Sigmoid colon (tissue), 7 donors: ENCODE data around the gene SIM2. TPM values are rescaled to one million over a fixed set of nuclear protein-coding genes. Genes with fewer than 3 reads are reported as not detected.
A peak's percentile ranks its signal among the peaks of the same experiment; 100 is the strongest.

Source experiments
- DNase-seq: peaks from one replicate; pipeline ENCODE4 v3.0.0-alpha.2; 2019
- H3K27ac ChIP-seq, 4 donors: fragments of 200-600 bp; sonication (generic); one replicate each; pipeline ENCODE4 v1.5.1; 2016 to 2019; ENCODE audit warnings: mild to moderate bottlenecking in 1 of 4
- H3K27me3 ChIP-seq, 3 donors: fragments of 200-600 bp; sonication (generic); one replicate each; pipeline ENCODE4 v1.5.1; 2019; ENCODE audit warnings: mild to moderate bottlenecking in 1 of 3
- H3K36me3 ChIP-seq, 4 donors: fragments of 200-600 bp; sonication (generic); one replicate each; pipeline ENCODE4 v1.5.1; 2016 to 2019
- H3K4me1 ChIP-seq, 4 donors: fragments of 200-600 bp; sonication (generic); one replicate each; pipeline ENCODE4 v1.5.1; 2017 to 2019
- H3K4me3 ChIP-seq, 4 donors: fragments of 200-600 bp; sonication (generic); one replicate each; pipeline ENCODE4 v1.5.1; 2017 to 2019; ENCODE audit warnings: mild to moderate bottlenecking in 2 of 4, moderate library complexity in 1 of 4
- H3K9me3 ChIP-seq, 4 donors: fragments of 200-600 bp in 3 of 4; sonication (generic) in 3 of 4; one replicate each; pipeline versions ENCODE4 v1.5.1 to v1.6.1; 2013 to 2019
- CTCF ChIP-seq, 4 experiments: fragments of 450-650 bp in 3 of 4; fragments of 200-600 bp in 1 of 4; IDR thresholded peaks; one replicate each; pipeline ENCODE4 v1.5.1; 2016 to 2019; ENCODE audit warnings: antibody characterized with exemption in 4 of 4, mild to moderate bottlenecking in 3 of 4, moderate library complexity in 2 of 4
- EP300 ChIP-seq, 4 donors: sonication (generic); formaldehyde crosslinking; IDR thresholded peaks; one replicate each; pipeline ENCODE4 v1.6.1; 2017; ENCODE audit warnings: antibody characterized with exemption in 4 of 4
- POLR2A ChIP-seq, 2 donors: fragments of 450-650 bp; IDR thresholded peaks; one replicate each; pipeline ENCODE4 v1.6.1; 2016; ENCODE audit warnings: antibody characterized with exemption in 2 of 2, mild to moderate bottlenecking in 2 of 2, moderate library complexity in 2 of 2
- POLR2AphosphoS5 ChIP-seq, 4 donors: sonication (generic); formaldehyde crosslinking; IDR thresholded peaks; one replicate each; pipeline ENCODE4 v1.6.1; 2017; ENCODE audit warnings: antibody characterized with exemption in 4 of 4
- WGBS, 2 donors: extraction: QIAGEN DNeasy Blood & Tissue Kit; methylation state at CpG; one replicate each; pipeline ENCODE4 v1.1.7; 2013; 5-methylcytosine and 5-hydroxymethylcytosine counted together
- intact Hi-C: fragments of 100-400 bp; cut with DNase I; formaldehyde crosslinking; loops from one replicate; pipeline ENCODE4 v1.15.1; 2023
- polyA plus RNA-seq, 3 donors: library from polyadenylated mRNA; stranded (reverse); fragments of 200-250 nt; gene quantifications; one replicate each; pipeline ENCODE4 v1.2.3, GENCODE V29; 2013
- total RNA-seq, 4 donors: library from RNA; depleted of rRNA; stranded (reverse); fragments of >200 nt; gene quantifications; one replicate each; pipeline ENCODE4 v1.1.0, GENCODE V29; 2016
- donor health status: healthy with polysubstance abuse.
- donor health status: Bipolar disorder and iron deficiency.
- donor health status: healthy.

Gene SIM2
- total and polyA plus RNA-seq, 7 donors, result 0.01 to 0.60 TPM; not detected in 5

- no peaks in the 10 kb centered on the region for H3K9me3 ChIP-seq
- no peaks in the 10 kb centered on the region for H3K36me3 ChIP-seq
- no peak overlapping the region for H3K27ac ChIP-seq
- intact Hi-C loops, result no loop called here
- 9% methylated on average over 62 of the region's 62 CpGs for WGBS, 2 donors
- TF ChIP-seq POLR2AphosphoS5 (IDR thresholded peaks at IDR 0.05) (no peak), POLR2A (IDR thresholded peaks at IDR 0.05) (no peak), CTCF (IDR thresholded peaks at IDR 0.05) (no peak), EP300 (IDR thresholded peaks at IDR 0.05) (no peak)
- H3K27me3 ChIP-seq, result peaks cover 12 to 50% (median 20%) of the 10 kb centered on the region in 3 donors
- no peak for DNase-seq
- peak overlapping the region in 3 of 4 donors; percentile 21 to 47 (median 43) for H3K4me3 ChIP-seq
- peaks cover 0 to 12% (median 10%) of the 10 kb centered on the region in 4 donors for H3K4me1 ChIP-seq
Measured at GRCh38 chr21:36747041-36747814, 48.3 kb downstream of the SIM2 start.

- no peak for TF ChIP-seq EP300 (IDR thresholded peaks at IDR 0.05)
- TF ChIP-seq POLR2AphosphoS5 (IDR thresholded peaks at IDR 0.05), result no peak
- TF ChIP-seq CTCF (IDR thresholded peaks at IDR 0.05), result no peak
- no peak for TF ChIP-seq POLR2A (IDR thresholded peaks at IDR 0.05)
- Histone ChIP-seq H3K27ac (no peak overlapping the region), H3K4me3 (peak overlapping the region in 3 of 4 donors; percentile 30 to 47 (median 40)), H3K36me3 (no peaks in the 10 kb centered on the region), H3K27me3 (peaks cover 12 to 50% (median 20%) of the 10 kb centered on the region in 3 donors), H3K4me1 (peaks cover 0 to 12% (median 10%) of the 10 kb centered on the region in 4 donors), H3K9me3 (no peaks in the 10 kb centered on the region)
- 1 to 3% methylated on average over 80 of the region's 80 CpGs for WGBS, 2 donors
- no peak for DNase-seq
- intact Hi-C loops, result no loop called here
Measured at GRCh38 chr21:36747815-36748383, 49.0 kb downstream of the SIM2 start.

- intact Hi-C loops, result no loop called here
- TF ChIP-seq POLR2AphosphoS5 (IDR thresholded peaks at IDR 0.05) (no peak), CTCF (IDR thresholded peaks at IDR 0.05) (no peak), POLR2A (IDR thresholded peaks at IDR 0.05) (no peak), EP300 (IDR thresholded peaks at IDR 0.05) (no peak)
Measured at GRCh38 chr21:36749935-36750575, 51.1 kb downstream of the SIM2 start.

DNA sequence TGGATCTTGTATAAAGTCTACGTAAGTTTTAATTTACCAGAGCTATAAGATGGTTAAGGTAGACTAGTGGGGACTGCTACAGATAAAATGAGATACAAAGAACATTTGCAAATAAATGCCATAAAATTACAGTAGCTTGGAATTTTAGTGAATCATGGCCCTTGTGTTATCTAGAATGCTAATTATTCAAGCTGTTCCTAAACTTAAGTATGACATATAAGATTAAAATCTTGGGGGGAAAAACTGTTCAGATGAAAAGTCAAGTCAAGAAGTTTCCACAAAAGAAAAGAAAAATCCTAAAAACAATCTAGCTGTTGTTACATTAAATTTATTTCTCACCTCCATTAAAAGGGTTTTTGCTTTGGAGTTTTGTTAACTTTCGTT is 51.7 kb downstream of the SIM2 start:
- Histone ChIP-seq H3K9me3 (no peaks in the 10 kb centered on the region), H3K27ac (peak overlapping the region in 1 of 4 donors; percentile 9)
- TF ChIP-seq EP300 (IDR thresholded peaks at IDR 0.05), result no peak

More at GRCh38 chr21:36749935-36750575, 51.1 kb downstream of the SIM2 start:
- Histone ChIP-seq H3K4me3 (no peak overlapping the region), H3K36me3 (peaks cover 0 to 8% (median 0%) of the 10 kb centered on the region in 4 donors), H3K9me3 (no peaks in the 10 kb centered on the region), H3K27me3 (peaks cover 12 to 35% (median 20%) of the 10 kb centered on the region in 3 donors), H3K4me1 (peaks cover 0 to 12% (median 10%) of the 10 kb centered on the region in 4 donors), H3K27ac (peak overlapping the region in 1 of 4 donors; percentile 9)
- WGBS, 2 donors, result 84 to 87% methylated on average over 14 of the region's 14 CpGs
- no peak for DNase-seq

DNA sequence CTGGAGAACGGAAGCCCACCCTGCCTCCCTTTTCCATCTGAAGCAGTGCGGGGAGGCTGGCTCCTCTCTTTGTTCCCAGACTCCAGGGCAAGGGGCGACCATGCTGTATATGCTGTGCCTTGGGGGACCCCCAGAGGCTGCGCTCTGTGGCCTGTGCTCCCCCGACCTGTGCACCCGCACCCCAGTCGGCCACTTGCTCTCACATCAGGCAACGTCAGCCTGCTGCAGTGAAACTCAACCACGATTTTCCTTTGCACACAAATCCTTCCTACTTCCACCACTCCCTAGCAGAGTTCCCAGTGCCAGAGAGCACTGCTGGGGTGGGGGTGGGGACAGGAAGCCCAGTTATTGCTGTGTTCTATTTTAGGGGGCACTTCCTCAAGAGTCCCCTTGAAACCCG is 52.5 kb downstream of the SIM2 start:
- DNase-seq, result no peak
- 79 to 90% methylated on average over 10 of the region's 10 CpGs for WGBS, 2 donors
- intact Hi-C loops, result no loop called here
- Histone ChIP-seq H3K36me3 (peaks cover 0 to 10% (median 1%) of the 10 kb centered on the region in 4 donors), H3K27ac (no peak overlapping the region), H3K4me1 (peaks cover 0 to 12% (median 10%) of the 10 kb centered on the region in 4 donors), H3K9me3 (no peaks in the 10 kb centered on the region), H3K4me3 (no peak overlapping the region), H3K27me3 (peaks cover 12 to 22% (median 20%) of the 10 kb centered on the region in 3 donors)
- no peak for TF ChIP-seq CTCF (IDR thresholded peaks at IDR 0.05)
- no peak for TF ChIP-seq EP300 (IDR thresholded peaks at IDR 0.05)
- TF ChIP-seq POLR2A (IDR thresholded peaks at IDR 0.05), result no peak
- no peak for TF ChIP-seq POLR2AphosphoS5 (IDR thresholded peaks at IDR 0.05)

More for the DNA sequence above, 51.7 kb downstream of the SIM2 start:
- Histone ChIP-seq H3K36me3 (peaks cover 0 to 10% (median 0%) of the 10 kb centered on the region in 4 donors), H3K4me1 (peaks cover 0 to 12% (median 10%) of the 10 kb centered on the region in 4 donors), H3K27me3 (peaks cover 12 to 30% (median 20%) of the 10 kb centered on the region in 3 donors), H3K4me3 (no peak overlapping the region)
- intact Hi-C loops, result no loop called here
- 95 to 96% methylated on average over 2 of the region's 2 CpGs for WGBS, 2 donors
- DNase-seq, result no peak
